ENCODE results near the gene GEMIN8. TPM values are rescaled to one million over a fixed set of nuclear protein-coding genes. Genes with fewer than 3 reads are reported as not detected.

GEMIN8 gene
- total RNA-seq, 1 donor from 2014 or later = 12.0 TPM

DNA sequence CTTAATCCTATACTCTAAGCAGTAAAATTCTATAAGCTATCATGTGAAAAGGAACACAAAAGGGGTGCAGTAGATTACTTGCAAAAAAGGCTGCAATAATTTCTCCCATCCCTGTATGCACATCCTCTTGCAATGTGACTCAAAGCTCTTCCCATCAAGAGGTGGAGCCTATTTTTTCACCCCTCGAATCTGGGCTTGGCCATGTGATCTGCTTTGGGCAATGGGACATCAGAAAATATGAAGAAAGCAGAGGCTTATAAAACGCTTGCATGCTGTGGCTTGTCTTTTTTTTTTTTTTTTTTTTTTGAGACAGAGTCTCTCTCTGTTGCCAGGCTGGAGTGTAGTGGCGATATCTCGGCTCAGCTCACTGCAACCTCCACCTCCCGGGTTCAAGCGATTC lies 33.0 kb downstream of the GEMIN8 start:
- TF ChIP-seq, protein P1, sequence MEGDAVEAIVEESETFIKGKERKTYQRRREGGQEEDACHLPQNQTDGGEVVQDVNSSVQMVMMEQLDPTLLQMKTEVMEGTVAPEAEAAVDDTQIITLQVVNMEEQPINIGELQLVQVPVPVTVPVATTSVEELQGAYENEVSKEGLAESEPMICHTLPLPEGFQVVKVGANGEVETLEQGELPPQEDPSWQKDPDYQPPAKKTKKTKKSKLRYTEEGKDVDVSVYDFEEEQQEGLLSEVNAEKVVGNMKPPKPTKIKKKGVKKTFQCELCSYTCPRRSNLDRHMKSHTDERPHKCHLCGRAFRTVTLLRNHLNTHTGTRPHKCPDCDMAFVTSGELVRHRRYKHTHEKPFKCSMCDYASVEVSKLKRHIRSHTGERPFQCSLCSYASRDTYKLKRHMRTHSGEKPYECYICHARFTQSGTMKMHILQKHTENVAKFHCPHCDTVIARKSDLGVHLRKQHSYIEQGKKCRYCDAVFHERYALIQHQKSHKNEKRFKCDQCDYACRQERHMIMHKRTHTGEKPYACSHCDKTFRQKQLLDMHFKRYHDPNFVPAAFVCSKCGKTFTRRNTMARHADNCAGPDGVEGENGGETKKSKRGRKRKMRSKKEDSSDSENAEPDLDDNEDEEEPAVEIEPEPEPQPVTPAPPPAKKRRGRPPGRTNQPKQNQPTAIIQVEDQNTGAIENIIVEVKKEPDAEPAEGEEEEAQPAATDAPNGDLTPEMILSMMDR (IDR thresholded peaks at IDR 0.05; ENCODE audit: unreplicated experiment) = no peak
- Mint-ChIP-seq H3K36me3 (ENCODE audit: low read depth, unreplicated experiment) (no peaks in the 10 kb centered on the region), H3K9me3 (ENCODE audit: unreplicated experiment) (no peaks in the 10 kb centered on the region), H3K27ac (ENCODE audit: unreplicated experiment) (no peak overlapping the region), H3K27me3 (ENCODE audit: unreplicated experiment) (no peaks in the 10 kb centered on the region), H3K4me3 (ENCODE audit: unreplicated experiment) (no peak overlapping the region), H3K4me1 (ENCODE audit: unreplicated experiment) (no peaks in the 10 kb centered on the region)
- no peak for DNase-seq (ENCODE audit: low spot score)

DNA sequence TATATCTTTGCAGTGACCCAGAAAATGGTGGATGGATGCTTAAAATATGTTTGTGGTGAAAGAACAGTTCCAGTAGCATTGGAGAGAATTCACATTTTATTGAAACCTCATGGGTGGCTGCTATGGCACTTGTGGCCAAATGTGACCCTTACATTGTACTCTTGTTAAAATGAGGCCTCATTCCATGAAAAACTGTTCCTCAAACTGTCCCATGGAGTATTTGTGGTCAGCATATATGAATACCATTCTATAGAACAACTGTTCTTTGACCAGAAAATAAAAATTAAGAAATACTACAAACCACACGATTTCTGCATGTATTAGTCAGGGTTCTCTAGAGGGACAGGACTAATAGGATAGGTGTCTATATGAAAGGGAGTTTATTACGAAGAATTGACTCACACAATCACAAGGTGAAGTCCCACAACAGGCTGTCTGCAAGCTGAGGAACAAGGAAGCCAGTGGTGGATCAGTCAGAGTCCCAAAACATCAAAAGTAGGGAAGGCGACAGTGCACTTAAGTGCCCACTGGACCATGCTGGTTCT lies 35.1 kb downstream of the GEMIN8 start:
- no peak for DNase-seq (ENCODE audit: low spot score)
- Mint-ChIP-seq H3K4me3 (ENCODE audit: unreplicated experiment) (no peak overlapping the region), H3K4me1 (ENCODE audit: unreplicated experiment) (no peaks in the 10 kb centered on the region), H3K36me3 (ENCODE audit: low read depth, unreplicated experiment) (no peaks in the 10 kb centered on the region), H3K27ac (ENCODE audit: unreplicated experiment) (no peak overlapping the region), H3K27me3 (ENCODE audit: unreplicated experiment) (no peaks in the 10 kb centered on the region), H3K9me3 (ENCODE audit: unreplicated experiment) (no peaks in the 10 kb centered on the region)
- TF ChIP-seq, protein P1 (IDR thresholded peaks at IDR 0.05; ENCODE audit: unreplicated experiment) = no peak

DNA sequence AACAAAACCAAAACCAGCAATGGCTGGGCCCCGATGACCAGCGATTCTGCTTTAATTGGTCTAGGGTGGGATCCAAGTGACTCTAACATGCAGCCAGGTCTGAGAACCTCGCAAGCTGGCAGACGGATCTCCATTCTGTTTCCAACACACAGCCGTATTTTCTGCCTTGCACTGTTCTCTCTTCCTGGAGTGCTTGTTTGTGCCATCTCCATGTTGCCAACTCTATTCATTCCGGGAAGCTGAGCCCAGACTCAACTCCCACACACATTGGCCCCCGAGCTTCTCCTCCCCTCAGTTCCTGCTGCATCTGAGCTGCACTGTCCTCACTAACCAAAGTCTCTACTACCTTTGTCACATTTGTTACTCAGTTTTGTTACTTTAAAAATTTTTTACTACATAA lies 35.6 kb downstream of the GEMIN8 start:
- no peaks in the 10 kb centered on the region for H3K36me3 Mint-ChIP-seq (ENCODE audit: low read depth, unreplicated experiment)
- H3K4me1 Mint-ChIP-seq (ENCODE audit: unreplicated experiment) = no peaks in the 10 kb centered on the region
- TF ChIP-seq, protein P1 (IDR thresholded peaks at IDR 0.05; ENCODE audit: unreplicated experiment) = no peak
- H3K27ac Mint-ChIP-seq (ENCODE audit: unreplicated experiment) = no peak overlapping the region
- no peak overlapping the region for H3K4me3 Mint-ChIP-seq (ENCODE audit: unreplicated experiment)
- H3K9me3 Mint-ChIP-seq (ENCODE audit: unreplicated experiment) = no peaks in the 10 kb centered on the region
- no peak for DNase-seq (ENCODE audit: low spot score)
- no peaks in the 10 kb centered on the region for H3K27me3 Mint-ChIP-seq (ENCODE audit: unreplicated experiment)

DNA sequence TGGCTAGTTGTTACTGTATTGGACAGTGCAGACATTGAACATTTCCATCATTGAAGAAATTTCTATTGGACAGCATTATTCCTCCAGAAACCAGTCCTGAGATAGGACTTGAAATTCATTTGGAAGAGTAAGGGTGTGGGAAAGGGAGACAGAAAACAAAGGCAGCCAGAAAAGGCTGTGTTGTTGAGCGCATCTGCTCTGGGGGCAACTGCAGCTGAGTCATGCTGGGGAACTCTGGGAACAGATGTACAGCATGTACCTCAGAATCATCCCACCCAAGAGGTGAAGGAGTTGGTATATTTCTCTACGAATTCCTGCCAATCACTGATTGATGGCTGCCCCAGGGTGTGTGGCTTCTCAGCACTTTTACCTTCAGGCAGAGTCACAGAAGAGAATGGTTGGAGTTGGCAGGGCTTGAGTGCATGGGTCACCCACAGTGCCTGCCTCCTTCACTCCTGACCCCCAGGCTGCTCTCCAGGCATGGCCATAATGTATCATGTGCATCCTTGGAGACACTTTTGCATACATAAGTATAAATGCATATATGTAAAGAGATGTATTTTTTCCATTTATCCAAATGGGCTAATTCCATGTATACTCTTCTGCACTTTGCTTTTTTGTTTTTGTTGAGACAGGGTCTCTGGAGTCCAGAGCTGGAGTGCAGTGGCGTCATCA lies 39.4 kb downstream of the GEMIN8 start:
- H3K27ac Mint-ChIP-seq (ENCODE audit: unreplicated experiment) = no peak overlapping the region
- H3K4me1 Mint-ChIP-seq (ENCODE audit: unreplicated experiment) = no peaks in the 10 kb centered on the region
- no peaks in the 10 kb centered on the region for H3K27me3 Mint-ChIP-seq (ENCODE audit: unreplicated experiment)
- H3K36me3 Mint-ChIP-seq (ENCODE audit: low read depth, unreplicated experiment) = no peaks in the 10 kb centered on the region
- no peak for DNase-seq (ENCODE audit: low spot score)
- TF ChIP-seq, protein P1 (IDR thresholded peaks at IDR 0.05; ENCODE audit: unreplicated experiment) = no peak
- no peaks in the 10 kb centered on the region for H3K9me3 Mint-ChIP-seq (ENCODE audit: unreplicated experiment)
- H3K4me3 Mint-ChIP-seq (ENCODE audit: unreplicated experiment) = no peak overlapping the region

DNA sequence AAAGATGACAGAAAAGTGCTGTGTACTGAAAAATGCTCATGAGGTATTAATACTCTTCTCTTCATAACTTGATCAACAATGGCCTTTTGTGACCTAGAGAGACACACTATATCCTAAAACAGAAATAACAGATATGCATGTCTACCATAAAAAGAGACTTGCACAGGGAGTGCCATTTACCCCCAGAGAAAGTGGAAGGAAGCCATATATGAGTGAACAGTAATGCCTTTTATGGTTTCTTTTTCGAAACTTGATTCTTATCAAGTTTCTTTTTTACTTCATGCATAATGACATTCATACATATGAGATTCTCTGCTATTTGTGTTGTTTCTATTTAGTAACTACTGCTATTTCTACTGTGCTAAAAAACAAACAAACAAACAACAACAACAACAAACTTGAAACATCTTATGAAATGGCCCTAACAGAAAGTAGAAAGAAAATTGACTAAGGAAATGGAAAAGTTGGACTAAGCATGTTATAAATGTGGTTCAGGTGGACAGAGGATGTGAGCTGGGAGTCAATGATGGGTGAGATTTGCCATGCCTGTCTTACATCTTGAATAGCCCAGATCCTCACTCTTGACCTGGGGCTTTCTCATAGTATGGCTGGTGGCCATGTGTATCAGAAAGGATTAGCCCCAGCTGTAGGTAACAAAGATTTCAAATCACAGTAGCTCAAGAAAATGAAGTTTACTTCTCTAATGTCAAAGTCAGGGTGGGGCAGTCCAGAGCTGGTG lies 43.8 kb downstream of the GEMIN8 start:
- no peaks in the 10 kb centered on the region for H3K36me3 Mint-ChIP-seq (ENCODE audit: low read depth, unreplicated experiment)
- no peaks in the 10 kb centered on the region for H3K27me3 Mint-ChIP-seq (ENCODE audit: unreplicated experiment)
- no peak for DNase-seq (ENCODE audit: low spot score)
- H3K9me3 Mint-ChIP-seq (ENCODE audit: unreplicated experiment) = no peaks in the 10 kb centered on the region
- no peaks in the 10 kb centered on the region for H3K4me1 Mint-ChIP-seq (ENCODE audit: unreplicated experiment)
- no peak overlapping the region for H3K4me3 Mint-ChIP-seq (ENCODE audit: unreplicated experiment)
- no peak overlapping the region for H3K27ac Mint-ChIP-seq (ENCODE audit: unreplicated experiment)
- TF ChIP-seq, protein P1 (IDR thresholded peaks at IDR 0.05; ENCODE audit: unreplicated experiment) = no peak
